ENCODE measurements around the gene POLDIP3. TPM values are rescaled to one million over a fixed set of nuclear protein-coding genes. Genes with fewer than 3 reads are reported as not detected.

Gene POLDIP3
- total and polyA plus RNA-seq, 2 of the 4 experiments (the other 2 are of a cell fraction): 33.9 to 43.6 TPM

DNA sequence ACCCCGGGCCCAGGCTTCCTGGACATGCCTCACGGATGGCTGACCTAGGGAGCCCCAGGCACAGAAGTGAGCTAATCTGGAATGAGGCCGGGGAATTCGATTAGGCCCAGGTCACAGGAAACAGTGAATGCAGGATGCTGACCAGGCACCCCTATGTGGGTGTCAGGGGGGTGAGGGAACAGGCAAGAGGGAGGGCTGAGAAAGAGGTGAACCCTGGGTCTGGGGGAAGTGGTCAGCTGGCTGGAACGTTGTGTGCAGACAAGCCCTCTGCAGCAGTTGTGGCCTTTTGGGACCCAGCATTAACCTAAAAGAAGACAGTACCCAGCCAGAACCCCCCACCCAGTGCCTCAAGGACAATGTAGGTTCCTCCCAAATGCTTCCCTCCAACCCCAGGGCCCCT, 52.8 kb downstream of the POLDIP3 start:
- no TSS peak for BruUV-seq (replicated peaks)
- H2BK20ac ChIP-seq (ENCODE audit: low read depth, low read length): no peak overlapping the region

More for the DNA sequence above, 52.8 kb downstream of the POLDIP3 start:
- Histone ChIP-seq H3K4ac (ENCODE audit: low read depth, low read length) (no peak overlapping the region), H3K14ac (replicated peaks; ENCODE audit: low read depth, low read length) (no peak overlapping the region), H3K9me1 (ENCODE audit: insufficient read depth, low read length) (no peaks in the 10 kb centered on the region), H3K27ac (ENCODE audit: insufficient read depth, low read length) (no peak overlapping the region), H3K18ac (ENCODE audit: low read depth, low read length) (no peak overlapping the region), H3K4me2 (ENCODE audit: low read depth, low read length) (no peak overlapping the region), H4K91ac (ENCODE audit: insufficient read depth, low read depth, low read length) (no peak overlapping the region), H2BK120ac (ENCODE audit: low read depth, low read length) (no peak overlapping the region), H2AK9ac (replicated peaks; ENCODE audit: low read depth, low read length, poor library complexity) (no peak overlapping the region), H4K5ac (ENCODE audit: low read depth, low read length) (no peak overlapping the region), H2AFZ (replicated peaks; ENCODE audit: low read length, poor library complexity) (no peak overlapping the region), H3K56ac (ENCODE audit: extremely low read depth, insufficient read depth, low read length) (no peak overlapping the region), H3K27me3 (ENCODE audit: control insufficient read depth, insufficient read depth, low read length) (no peaks in the 10 kb centered on the region), H3K36me3 (ENCODE audit: control insufficient read depth, insufficient read depth, low read length) (peaks cover 2% of the 10 kb centered on the region; the same call in 1 of the 2 replicates), H2AK5ac (ENCODE audit: low read depth, low read length) (no peak overlapping the region), H3K4me1 (ENCODE audit: control insufficient read depth, insufficient read depth, low read length) (peaks cover 2% of the 10 kb centered on the region; the same call in 1 of the 2 replicates), H3K23ac (ENCODE audit: low read depth, low read length) (no peak overlapping the region), H3K9me3 (ENCODE audit: control insufficient read depth, insufficient read depth, low read length) (no peaks in the 10 kb centered on the region), H3K4me3 (ENCODE audit: insufficient read depth, low read depth, low read length) (no peak overlapping the region), H4K20me1 (ENCODE audit: insufficient read depth, low read length) (peaks cover 4% of the 10 kb centered on the region), H4K8ac (ENCODE audit: low read depth in 2 of 2, low read length in 2 of 2) (no peak overlapping the region), H2BK15ac (ENCODE audit: low read depth, low read length) (no peak overlapping the region), H3K79me1 (ENCODE audit: low read depth in 1 of 2, low read length in 2 of 2) (no peaks in the 10 kb centered on the region), H2BK5ac (ENCODE audit: low read depth, low read length, poor library complexity, severe bottlenecking) (no peak overlapping the region), H3K9ac (ENCODE audit: low read depth, low read length) (no peak overlapping the region)
- WGBS, 2 experiments (ENCODE audit: extremely low coverage in 2 of 2, insufficient read length in 1 of 2): 88% methylated on average over 2 of the region's 5 CpGs; no CpG with 5 or more reads in 1 of the 2 experiments
- TF ChIP-seq SMC3 (IDR thresholded peaks at IDR 0.05; ENCODE audit: low read depth, low read length) (no peak), FOS (IDR thresholded peaks at IDR 0.05; ENCODE audit: low read depth, low read length) (no peak), POLR2A (IDR thresholded peaks at IDR 0.05; ENCODE audit: low read depth, low read length) (no peak), CHD1 (IDR thresholded peaks at IDR 0.05; ENCODE audit: low read depth, low read length) (no peak), MAFK (IDR thresholded peaks at IDR 0.05; ENCODE audit: low read depth, low read length) (no peak), CEBPB (IDR thresholded peaks at IDR 0.05; ENCODE audit: low read depth, low read length) (no peak), RAD21 (IDR thresholded peaks at IDR 0.05; ENCODE audit: low read length) (no peak), RFX5 (IDR thresholded peaks at IDR 0.05; ENCODE audit: low read depth, low read length) (no peak)
- TF ChIP-seq, protein P1, sequence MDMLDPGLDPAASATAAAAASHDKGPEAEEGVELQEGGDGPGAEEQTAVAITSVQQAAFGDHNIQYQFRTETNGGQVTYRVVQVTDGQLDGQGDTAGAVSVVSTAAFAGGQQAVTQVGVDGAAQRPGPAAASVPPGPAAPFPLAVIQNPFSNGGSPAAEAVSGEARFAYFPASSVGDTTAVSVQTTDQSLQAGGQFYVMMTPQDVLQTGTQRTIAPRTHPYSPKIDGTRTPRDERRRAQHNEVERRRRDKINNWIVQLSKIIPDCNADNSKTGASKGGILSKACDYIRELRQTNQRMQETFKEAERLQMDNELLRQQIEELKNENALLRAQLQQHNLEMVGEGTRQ (IDR thresholded peaks at IDR 0.05; ENCODE audit: low read depth, low read length): no peak
- TF ChIP-seq, protein P2, sequence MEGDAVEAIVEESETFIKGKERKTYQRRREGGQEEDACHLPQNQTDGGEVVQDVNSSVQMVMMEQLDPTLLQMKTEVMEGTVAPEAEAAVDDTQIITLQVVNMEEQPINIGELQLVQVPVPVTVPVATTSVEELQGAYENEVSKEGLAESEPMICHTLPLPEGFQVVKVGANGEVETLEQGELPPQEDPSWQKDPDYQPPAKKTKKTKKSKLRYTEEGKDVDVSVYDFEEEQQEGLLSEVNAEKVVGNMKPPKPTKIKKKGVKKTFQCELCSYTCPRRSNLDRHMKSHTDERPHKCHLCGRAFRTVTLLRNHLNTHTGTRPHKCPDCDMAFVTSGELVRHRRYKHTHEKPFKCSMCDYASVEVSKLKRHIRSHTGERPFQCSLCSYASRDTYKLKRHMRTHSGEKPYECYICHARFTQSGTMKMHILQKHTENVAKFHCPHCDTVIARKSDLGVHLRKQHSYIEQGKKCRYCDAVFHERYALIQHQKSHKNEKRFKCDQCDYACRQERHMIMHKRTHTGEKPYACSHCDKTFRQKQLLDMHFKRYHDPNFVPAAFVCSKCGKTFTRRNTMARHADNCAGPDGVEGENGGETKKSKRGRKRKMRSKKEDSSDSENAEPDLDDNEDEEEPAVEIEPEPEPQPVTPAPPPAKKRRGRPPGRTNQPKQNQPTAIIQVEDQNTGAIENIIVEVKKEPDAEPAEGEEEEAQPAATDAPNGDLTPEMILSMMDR (conservative IDR thresholded peaks at IDR 0.05; ENCODE audit: low read depth, low read length): no peak
- POLR2A ChIA-PET (ENCODE audit: unreplicated experiment): no interaction called here
- CTCF ChIA-PET: no interaction called here
- no peak for ATAC-seq (ENCODE audit: low read depth)
- in situ Hi-C loops (cut with MboI; ENCODE audit: low sequenced_read_pairs): no loop called here
- dilution Hi-C loops (cut with HindIII; ENCODE audit: low sequenced_read_pairs, unreplicated experiment): no loop called here
- DNase-seq: no peak
- intact Hi-C loops (cut with micrococcal nuclease): no loop called here
